Measurements from ENCODE around the gene NKAIN2.

GRCh38 chr6:124683507-124683906, 879.8 kb downstream of the NKAIN2 start:
- TF ChIP-seq POLR2A (IDR thresholded peaks at IDR 0.05; ENCODE audit: low read depth, low read length) (no peak), MAX (IDR thresholded peaks at IDR 0.05; ENCODE audit: insufficient read depth, insufficient read length) (no peak), CTCF (IDR thresholded peaks at IDR 0.05; ENCODE audit: extremely low read depth in 1 of 2, insufficient read depth in 1 of 2, low read depth in 1 of 2, low read length in 2 of 2) (no peak), EZH2 (IDR thresholded peaks at IDR 0.05; ENCODE audit: borderline replicate concordance, low read depth, low read length, severe bottlenecking) (no peak), POLR2AphosphoS5 (IDR thresholded peaks at IDR 0.05; ENCODE audit: insufficient read depth, low read depth, low read length) (no peak), FOS (IDR thresholded peaks at IDR 0.05; ENCODE audit: borderline replicate concordance, insufficient read depth, low read length) (no peak)
